ENCODE data around the gene LZTR1. TPM values are rescaled to one million over a fixed set of nuclear protein-coding genes. Genes with fewer than 3 reads are reported as not detected.

The LZTR1 gene
- total and polyA plus RNA-seq, 2 donors (not counting 3 experiments of a cell fraction or from before 2014, with no cell fraction given): 56.6 to 86.8 TPM

- H3K9me3 ChIP-seq (replicated peaks; ENCODE audit: control insufficient read depth, insufficient read depth, low read length): no peaks in the 10 kb centered on the region
- H3K79me2 ChIP-seq (ENCODE audit: control insufficient read depth, insufficient read depth, low read length): no peaks in the 10 kb centered on the region
- H3K27me3 ChIP-seq (ENCODE audit: control insufficient read depth in 2 of 2, insufficient read depth in 2 of 2, low read length in 2 of 2): peaks cover 19 to 23% of the 10 kb centered on the region in 2 experiments
- H3K4me2 ChIP-seq (ENCODE audit: insufficient read depth, low read length): no peak overlapping the region
- TF ChIP-seq MAX (IDR thresholded peaks at IDR 0.05; ENCODE audit: insufficient read depth, insufficient read length) (no peak), GATA2 (IDR thresholded peaks at IDR 0.05; ENCODE audit: insufficient read depth, insufficient read length, low read depth, low read length) (no peak), JUN (IDR thresholded peaks at IDR 0.05; ENCODE audit: borderline replicate concordance, insufficient read depth, insufficient read length, low read depth) (no peak), EZH2 (IDR thresholded peaks at IDR 0.05; ENCODE audit: borderline replicate concordance, low read depth, low read length, severe bottlenecking) (no peak), CTCF (IDR thresholded peaks at IDR 0.05; ENCODE audit: extremely low read depth in 1 of 2, insufficient read depth in 1 of 2, low read depth in 1 of 2, low read length in 2 of 2) (no peak), FOS (IDR thresholded peaks at IDR 0.05; ENCODE audit: borderline replicate concordance, insufficient read depth, low read length) (no peak), MYC (IDR thresholded peaks at IDR 0.05; ENCODE audit: low read depth, low read length) (no peak), POLR2A (IDR thresholded peaks at IDR 0.05; ENCODE audit: low read depth, low read length) (no peak), POLR2AphosphoS5 (IDR thresholded peaks at IDR 0.05; ENCODE audit: insufficient read depth, low read depth, low read length) (no peak)
- POLR2A ChIA-PET: no interaction called here
- no peak overlapping the region for H3K27ac ChIP-seq (ENCODE audit: insufficient read depth, low read depth, low read length)
- FAIRE-seq (no peak), DNase-seq (ENCODE audit: low read depth, low spot score) (no peak)
- H3K9ac ChIP-seq (replicated peaks; ENCODE audit: extremely low read depth, insufficient read depth, low read length): no peak overlapping the region
- dilution Hi-C loops (cut with MboI; ENCODE audit: extremely low pct_ligation_motif_present, low sequenced_read_pairs): no loop called here
- no peak overlapping the region for H3K4me3 ChIP-seq (replicated peaks in 1 of 3; ENCODE audit: insufficient read depth in 1 of 3, low read depth in 1 of 3, low read length in 3 of 3)
- BruUV-seq (replicated peaks): no TSS peak
- intact Hi-C loops (cut with micrococcal nuclease): no loop called here
- H4K20me1 ChIP-seq (replicated peaks; ENCODE audit: control insufficient read depth, extremely low read depth, insufficient read depth, low read length): no peaks in the 10 kb centered on the region
- no peaks in the 10 kb centered on the region for H3K36me3 ChIP-seq (ENCODE audit: control insufficient read depth in 2 of 2, extremely low read depth in 1 of 2, insufficient read depth in 2 of 2, low read length in 2 of 2)
- H2AFZ ChIP-seq (ENCODE audit: low read depth, low read length): no peak overlapping the region
- H3K9me1 ChIP-seq (replicated peaks; ENCODE audit: control insufficient read depth, extremely low read depth, insufficient read depth, low read length): no peaks in the 10 kb centered on the region
- CTCF ChIA-PET: no interaction called here
- H3K4me1 ChIP-seq (ENCODE audit: control insufficient read depth, extremely low read depth, insufficient read depth, low read length): no peaks in the 10 kb centered on the region
Measured at GRCh38 chr22:21028277-21029251, 46.5 kb downstream of the LZTR1 start.

All from endothelial cell of umbilical vein (primary cell).